HCT116 (cell line): ENCODE measurements around the gene KIF1A. TPM values are rescaled to one million over a fixed set of nuclear protein-coding genes. Genes with fewer than 3 reads are reported as not detected.

Experiments used
- ATAC-seq: fragments of 200-7000 bp; cut with Tn5 transposase; 2 replicates; pipeline ENCODE4 v1.9.1; 2020; ENCODE audit warnings: mild to moderate bottlenecking, moderate library complexity
- BruUV-seq: library from RNA; stranded (reverse); fragments of 400-500 nt; replicated peaks from 2 replicates; lab custom pipeline; 2021; lab: Mats Ljungman, UMichigan
- CTCF ChIA-PET: fragments of 300-600 bp; sonication (Branson Sonifier 250); formaldehyde crosslinking; loops from one replicate; lab custom pipeline; 2021; ENCODE audit warnings: antibody characterized with exemption; lab: Charles Lee
- POLR2A ChIA-PET: fragments of 300-600, 350-600 bp; sonication (Branson Sonifier 250); formaldehyde crosslinking; loops from one replicate; lab custom pipeline; 2021; ENCODE audit warnings: antibody characterized with exemption; lab: Charles Lee
- RAD21 ChIA-PET, 2 experiments: fragments of 300-600 bp; sonication (Branson Sonifier 250); formaldehyde crosslinking; loops; one replicate each; lab custom pipeline; 2023; ENCODE audit warnings: low total read pairs in 2 of 2; ENCODE audit not compliant: uncharacterized antibody in 2 of 2, unreplicated experiment in 2 of 2, low non-redundant PET in 1 of 2; lab: Charles Lee
- DNase-seq: peaks from one replicate; pipeline ENCODE4 v3.0.0-alpha.2; 2010; ENCODE audit warnings: low read depth, low spot score
- H2AFZ ChIP-seq: fragments of 200-600 bp; shearing (Covaris generic), sonication (generic); 2 replicates; pipeline ENCODE4 v1.6.1; 2017; ENCODE audit warnings: low read depth, mixed run types, mixed read lengths, antibody characterized with exemption, low read length; ENCODE audit not compliant: poor library complexity, severe bottlenecking
- H3K27ac ChIP-seq: 2 replicates; pipeline ENCODE4 v1.5.1; 2012; ENCODE audit warnings: low read depth, low read length
- H3K27me3 ChIP-seq: fragments of 200-600 bp; sonication (generic); 2 replicates; pipeline ENCODE4 v1.6.1; 2016; ENCODE audit warnings: mixed run types, low read length, mixed read lengths; ENCODE audit not compliant: insufficient read depth
- H3K36me3 ChIP-seq, 2 experiments: fragments of 200-500 bp in 1 of 2; fragments of 200-600 bp in 1 of 2; sonication (Bioruptor generic) in 1 of 2; sonication (generic) in 1 of 2; 2 replicates each; pipeline versions ENCODE4 v1.5.1 to v1.6.1; 2014 to 2016; ENCODE audit warnings: low read length in 2 of 2, inconsistent platforms in 1 of 2, mixed read lengths in 1 of 2, mixed run types in 1 of 2; ENCODE audit not compliant: insufficient read depth in 2 of 2, control insufficient read depth in 1 of 2
- H3K4me1 ChIP-seq, 2 experiments: fragments of 200-600 bp in 1 of 2; sonication (generic) in 1 of 2; 2 replicates each; pipeline versions ENCODE4 v1.5.1 to v1.6.1; 2012 to 2017; ENCODE audit warnings: low read length in 2 of 2, inconsistent platforms in 1 of 2, mild to moderate bottlenecking in 1 of 2, mixed read lengths in 1 of 2, mixed run types in 1 of 2, moderate library complexity in 1 of 2; ENCODE audit not compliant: insufficient read depth in 2 of 2, control insufficient read depth in 1 of 2
- H3K4me2 ChIP-seq: fragments of 200-600 bp; sonication (generic); 2 replicates; pipeline ENCODE4 v1.6.1; 2017; ENCODE audit warnings: mixed run types, low read length, mixed read lengths
- H3K4me3 ChIP-seq, 2 experiments: fragments of 200-600 bp in 1 of 2; sonication (generic) in 1 of 2; replicated peaks in 1 of 2; 2 replicates each; pipeline ENCODE4 v1.5.1; 2011 to 2016; ENCODE audit warnings: low read length in 2 of 2, control low read depth in 1 of 2, low read depth in 1 of 2, mild to moderate bottlenecking in 1 of 2, mixed read lengths in 1 of 2, mixed run types in 1 of 2
- H3K79me2 ChIP-seq: fragments of 200-600 bp; sonication (generic); 2 replicates; pipeline ENCODE4 v1.6.1; 2017; ENCODE audit warnings: mild to moderate bottlenecking, mixed run types, low read length, moderate library complexity, mixed read lengths; ENCODE audit not compliant: insufficient read depth
- H3K9ac ChIP-seq: fragments of 200-600 bp; sonication (generic); 2 replicates; pipeline ENCODE4 v1.6.1; 2016; ENCODE audit warnings: low read length, mixed read lengths
- H3K9me2 ChIP-seq: fragments of 200-600 bp; sonication (generic), shearing (Covaris generic); 2 replicates; pipeline ENCODE4 v1.6.1; 2017; ENCODE audit warnings: mixed run types, mild to moderate bottlenecking, moderate library complexity; ENCODE audit not compliant: insufficient read depth
- H3K9me3 ChIP-seq, 2 experiments: fragments of 200-500 bp in 1 of 2; fragments of 200-600 bp in 1 of 2; sonication (Bioruptor generic) in 1 of 2; sonication (generic) in 1 of 2; 2 replicates each; pipeline ENCODE4 v1.6.1; 2014 to 2017; ENCODE audit warnings: low read length in 2 of 2, mixed read lengths in 2 of 2, inconsistent platforms in 1 of 2, low read depth in 1 of 2, mild to moderate bottlenecking in 1 of 2, mixed run types in 1 of 2, moderate library complexity in 1 of 2; ENCODE audit not compliant: control insufficient read depth in 1 of 2, insufficient read depth in 1 of 2
- H4K20me1 ChIP-seq: fragments of 200-600 bp; sonication (generic), shearing (Covaris generic); 2 replicates; pipeline ENCODE4 v1.6.1; 2017; ENCODE audit warnings: mixed run types, mild to moderate bottlenecking, moderate library complexity; ENCODE audit not compliant: insufficient read depth
- CBX3 ChIP-seq: IDR thresholded peaks from 2 replicates; pipeline ENCODE4 v1.6.1; 2012; ENCODE audit warnings: low read depth
- CEBPB ChIP-seq: IDR thresholded peaks from 2 replicates; pipeline ENCODE4 v1.6.1; 2012; ENCODE audit warnings: low read depth
- EGR1 ChIP-seq: IDR thresholded peaks from 2 replicates; pipeline ENCODE4 v1.6.1; 2012; ENCODE audit warnings: low read depth
- EZH2 ChIP-seq: fragments of 200-600 bp; sonication (generic); IDR thresholded peaks from 2 replicates; pipeline ENCODE4 v1.6.1; 2017; ENCODE audit warnings: antibody characterized with exemption, mixed run types
- EZH2phosphoT487 ChIP-seq: fragments of 200-600 bp; IDR thresholded peaks from 2 replicates; pipeline ENCODE4 v1.6.1; 2018; ENCODE audit warnings: antibody characterized with exemption, borderline replicate concordance
- FOSL1 ChIP-seq: IDR thresholded peaks from 2 replicates; pipeline ENCODE4 v1.6.1; 2012; ENCODE audit warnings: low read depth
- POLR2A ChIP-seq: IDR thresholded peaks from 2 replicates; pipeline ENCODE4 v1.7.0; 2011; ENCODE audit warnings: borderline replicate concordance; ENCODE audit not compliant: insufficient read depth, insufficient read length; ENCODE audit errors: extremely low read depth
- POLR2AphosphoS5 ChIP-seq: IDR thresholded peaks from 2 replicates; pipeline ENCODE4 v1.6.1; 2011; ENCODE audit warnings: mild to moderate bottlenecking, low read depth, low read length, moderate library complexity
- RAD21 ChIP-seq: IDR thresholded peaks from 2 replicates; pipeline ENCODE4 v1.6.1; 2012; ENCODE audit warnings: low read depth, mild to moderate bottlenecking
- SIN3A ChIP-seq: IDR thresholded peaks from 2 replicates; pipeline ENCODE4 v1.6.1; 2012; ENCODE audit warnings: low read depth
- SP1 ChIP-seq: IDR thresholded peaks from 2 replicates; pipeline ENCODE4 v1.6.1; 2012; ENCODE audit warnings: low read depth
- SRF ChIP-seq: IDR thresholded peaks from 2 replicates; pipeline ENCODE4 v1.6.1; 2012; ENCODE audit warnings: low read depth
- YY1 ChIP-seq: IDR thresholded peaks from 2 replicates; pipeline ENCODE4 v1.6.1; 2011; ENCODE audit warnings: low read length, low read depth, moderate library complexity, mild to moderate bottlenecking; ENCODE audit not compliant: insufficient replicate concordance; ENCODE audit errors: extremely low read depth
- ZNF274 ChIP-seq: fragments of 200-500 bp; sonication (Bioruptor generic); IDR thresholded peaks from 2 replicates; pipeline ENCODE4 v1.6.1; 2014; ENCODE audit warnings: mild to moderate bottlenecking, low read depth, low read length, inconsistent platforms
- intact Hi-C: fragments of 100-400 bp; cut with micrococcal nuclease; formaldehyde crosslinking; loops from 2 replicates; pipeline ENCODE4 v1.10.0; 2022
- total RNA-seq: library from RNA; stranded (reverse); gene quantifications from one replicate; pipeline ENCODE4 v1.2.1, GENCODE V29; 2021; ENCODE audit not compliant: unreplicated experiment
- TF ChIP-seq, protein P1 (sequence below): IDR thresholded peaks from 2 replicates; pipeline ENCODE4 v1.6.1; 2011; ENCODE audit warnings: mild to moderate bottlenecking, low read length, moderate library complexity; ENCODE audit not compliant: insufficient replicate concordance; ENCODE audit errors: extremely low read depth
- TF ChIP-seq, protein P2 (sequence below), 3 experiments: fragments of 200-600 bp in 1 of 3; sonication (generic) in 1 of 3; IDR thresholded peaks in 2 of 3; conservative IDR thresholded peaks in 1 of 3; 2 replicates each; pipeline ENCODE4 v1.5.1; 2012 to 2017; ENCODE audit warnings: low read depth in 2 of 3, low read length in 2 of 3, antibody characterized with exemption in 1 of 3, borderline replicate concordance in 1 of 3, control low read depth in 1 of 3, mild to moderate bottlenecking in 1 of 3, mixed read lengths in 1 of 3, mixed run types in 1 of 3, moderate library complexity in 1 of 3; ENCODE audit not compliant: insufficient read depth in 1 of 3
- TF ChIP-seq, protein P3 (sequence below): IDR thresholded peaks from 2 replicates; pipeline ENCODE4 v1.6.1; 2012
- TF ChIP-seq, protein P4 (sequence below): IDR thresholded peaks from 2 replicates; pipeline ENCODE4 v1.6.1; 2012

The KIF1A gene
- total RNA-seq, 1 experiment from 2014 or later = 0.27 TPM

DNA sequence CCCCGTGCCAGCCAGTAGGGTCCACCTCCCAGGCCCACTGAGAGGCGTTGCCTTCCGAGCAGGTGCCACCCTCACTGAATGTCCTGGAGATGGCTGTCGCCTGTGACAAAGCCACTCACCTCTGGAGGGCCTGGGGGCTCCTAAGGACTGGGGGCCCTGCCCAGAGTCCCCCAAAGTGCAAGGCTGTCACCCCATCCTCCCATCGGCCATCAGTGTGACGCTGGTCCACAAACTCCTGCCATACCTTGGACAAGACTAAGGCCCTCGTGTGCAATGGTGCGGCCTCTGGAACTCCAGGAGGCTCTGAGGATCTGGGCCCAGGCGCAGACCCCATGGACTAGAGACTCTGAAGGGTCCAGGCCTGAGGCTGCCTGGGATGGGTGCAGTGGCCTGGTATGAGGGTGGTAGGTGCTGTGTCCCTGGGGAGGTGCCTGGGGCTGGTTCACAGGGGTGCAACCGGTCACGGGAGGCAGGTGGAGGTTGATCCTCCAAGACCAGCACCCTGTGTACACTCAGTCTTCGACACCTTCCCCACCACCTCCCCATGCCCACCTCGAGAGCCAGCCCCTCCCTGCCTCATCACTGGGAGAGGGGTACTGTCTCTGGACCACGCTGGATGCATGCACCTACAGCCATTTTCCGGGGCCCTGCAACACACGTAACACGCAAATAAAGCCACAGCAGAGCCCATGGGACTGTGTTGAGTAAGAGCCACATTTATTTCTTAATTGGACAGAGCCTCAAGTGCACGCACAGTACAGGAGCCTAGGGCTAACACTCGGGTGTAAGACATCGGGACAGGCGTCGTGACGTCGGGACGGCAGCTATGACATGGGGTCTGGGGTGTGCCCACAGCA is 106.7 kb downstream of the KIF1A start:
- POLR2A ChIA-PET = no interaction called here
- intact Hi-C loops = no loop called here
- no peaks in the 10 kb centered on the region; the same call in 1 of the 2 replicates for H3K27me3 ChIP-seq

More for the DNA sequence above, 106.7 kb downstream of the KIF1A start:
- Histone ChIP-seq H3K9me3 (no peaks in the 10 kb centered on the region), H3K4me1 (no peaks in the 10 kb centered on the region), H3K4me2 (no peak overlapping the region), H4K20me1 (no peaks in the 10 kb centered on the region), H2AFZ (no peak overlapping the region), H3K4me3 (no peak overlapping the region), H3K9me2 (no peaks in the 10 kb centered on the region), H3K27ac (no peak overlapping the region), H3K9ac (no peak overlapping the region), H3K36me3 (no peaks in the 10 kb centered on the region), H3K79me2 (no peaks in the 10 kb centered on the region)
- TF ChIP-seq YY1 (no peak), EGR1 (no peak), CEBPB (no peak), EZH2phosphoT487 (no peak), POLR2AphosphoS5 (no peak), EZH2 (no peak), SIN3A (no peak), SRF (no peak), ZNF274 (no peak), CBX3 (no peak), FOSL1 (no peak), SP1 (no peak), POLR2A (no peak), RAD21 (no peak)
- TF ChIP-seq, protein P1, sequence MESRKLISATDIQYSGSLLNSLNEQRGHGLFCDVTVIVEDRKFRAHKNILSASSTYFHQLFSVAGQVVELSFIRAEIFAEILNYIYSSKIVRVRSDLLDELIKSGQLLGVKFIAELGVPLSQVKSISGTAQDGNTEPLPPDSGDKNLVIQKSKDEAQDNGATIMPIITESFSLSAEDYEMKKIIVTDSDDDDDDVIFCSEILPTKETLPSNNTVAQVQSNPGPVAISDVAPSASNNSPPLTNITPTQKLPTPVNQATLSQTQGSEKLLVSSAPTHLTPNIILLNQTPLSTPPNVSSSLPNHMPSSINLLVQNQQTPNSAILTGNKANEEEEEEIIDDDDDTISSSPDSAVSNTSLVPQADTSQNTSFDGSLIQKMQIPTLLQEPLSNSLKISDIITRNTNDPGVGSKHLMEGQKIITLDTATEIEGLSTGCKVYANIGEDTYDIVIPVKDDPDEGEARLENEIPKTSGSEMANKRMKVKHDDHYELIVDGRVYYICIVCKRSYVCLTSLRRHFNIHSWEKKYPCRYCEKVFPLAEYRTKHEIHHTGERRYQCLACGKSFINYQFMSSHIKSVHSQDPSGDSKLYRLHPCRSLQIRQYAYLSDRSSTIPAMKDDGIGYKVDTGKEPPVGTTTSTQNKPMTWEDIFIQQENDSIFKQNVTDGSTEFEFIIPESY = no peak
- TF ChIP-seq, protein P2, sequence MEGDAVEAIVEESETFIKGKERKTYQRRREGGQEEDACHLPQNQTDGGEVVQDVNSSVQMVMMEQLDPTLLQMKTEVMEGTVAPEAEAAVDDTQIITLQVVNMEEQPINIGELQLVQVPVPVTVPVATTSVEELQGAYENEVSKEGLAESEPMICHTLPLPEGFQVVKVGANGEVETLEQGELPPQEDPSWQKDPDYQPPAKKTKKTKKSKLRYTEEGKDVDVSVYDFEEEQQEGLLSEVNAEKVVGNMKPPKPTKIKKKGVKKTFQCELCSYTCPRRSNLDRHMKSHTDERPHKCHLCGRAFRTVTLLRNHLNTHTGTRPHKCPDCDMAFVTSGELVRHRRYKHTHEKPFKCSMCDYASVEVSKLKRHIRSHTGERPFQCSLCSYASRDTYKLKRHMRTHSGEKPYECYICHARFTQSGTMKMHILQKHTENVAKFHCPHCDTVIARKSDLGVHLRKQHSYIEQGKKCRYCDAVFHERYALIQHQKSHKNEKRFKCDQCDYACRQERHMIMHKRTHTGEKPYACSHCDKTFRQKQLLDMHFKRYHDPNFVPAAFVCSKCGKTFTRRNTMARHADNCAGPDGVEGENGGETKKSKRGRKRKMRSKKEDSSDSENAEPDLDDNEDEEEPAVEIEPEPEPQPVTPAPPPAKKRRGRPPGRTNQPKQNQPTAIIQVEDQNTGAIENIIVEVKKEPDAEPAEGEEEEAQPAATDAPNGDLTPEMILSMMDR (IDR thresholded peaks at IDR 0.05 in 2 of 3, conservative IDR thresholded peaks at IDR 0.05 in 1 of 3; ENCODE audit: borderline replicate concordance in 1 of 3, insufficient read depth in 1 of 3, low read depth in 2 of 3, low read length in 2 of 3) = no peak
- TF ChIP-seq, protein P3, sequence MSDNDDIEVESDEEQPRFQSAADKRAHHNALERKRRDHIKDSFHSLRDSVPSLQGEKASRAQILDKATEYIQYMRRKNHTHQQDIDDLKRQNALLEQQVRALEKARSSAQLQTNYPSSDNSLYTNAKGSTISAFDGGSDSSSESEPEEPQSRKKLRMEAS = no peak
- TF ChIP-seq, protein P4, sequence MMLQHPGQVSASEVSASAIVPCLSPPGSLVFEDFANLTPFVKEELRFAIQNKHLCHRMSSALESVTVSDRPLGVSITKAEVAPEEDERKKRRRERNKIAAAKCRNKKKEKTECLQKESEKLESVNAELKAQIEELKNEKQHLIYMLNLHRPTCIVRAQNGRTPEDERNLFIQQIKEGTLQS = no peak
- CTCF ChIA-PET = no interaction called here
- DNase-seq = no peak
- no TSS peak for BruUV-seq
- no peak for ATAC-seq
- RAD21 ChIA-PET = no interaction called here
